ENCODE results near the gene CCL27. TPM values are rescaled to one million over a fixed set of nuclear protein-coding genes. Genes with fewer than 3 reads are reported as not detected.
A peak's percentile ranks its signal among the peaks of the same experiment; 100 is the strongest.

The CCL27 gene
- total and polyA plus RNA-seq, 10 of the 15 experiments (the other 5 are each of a cell fraction or from before 2014, with no cell fraction given), result 0.45 TPM; not detected in 9

DNA sequence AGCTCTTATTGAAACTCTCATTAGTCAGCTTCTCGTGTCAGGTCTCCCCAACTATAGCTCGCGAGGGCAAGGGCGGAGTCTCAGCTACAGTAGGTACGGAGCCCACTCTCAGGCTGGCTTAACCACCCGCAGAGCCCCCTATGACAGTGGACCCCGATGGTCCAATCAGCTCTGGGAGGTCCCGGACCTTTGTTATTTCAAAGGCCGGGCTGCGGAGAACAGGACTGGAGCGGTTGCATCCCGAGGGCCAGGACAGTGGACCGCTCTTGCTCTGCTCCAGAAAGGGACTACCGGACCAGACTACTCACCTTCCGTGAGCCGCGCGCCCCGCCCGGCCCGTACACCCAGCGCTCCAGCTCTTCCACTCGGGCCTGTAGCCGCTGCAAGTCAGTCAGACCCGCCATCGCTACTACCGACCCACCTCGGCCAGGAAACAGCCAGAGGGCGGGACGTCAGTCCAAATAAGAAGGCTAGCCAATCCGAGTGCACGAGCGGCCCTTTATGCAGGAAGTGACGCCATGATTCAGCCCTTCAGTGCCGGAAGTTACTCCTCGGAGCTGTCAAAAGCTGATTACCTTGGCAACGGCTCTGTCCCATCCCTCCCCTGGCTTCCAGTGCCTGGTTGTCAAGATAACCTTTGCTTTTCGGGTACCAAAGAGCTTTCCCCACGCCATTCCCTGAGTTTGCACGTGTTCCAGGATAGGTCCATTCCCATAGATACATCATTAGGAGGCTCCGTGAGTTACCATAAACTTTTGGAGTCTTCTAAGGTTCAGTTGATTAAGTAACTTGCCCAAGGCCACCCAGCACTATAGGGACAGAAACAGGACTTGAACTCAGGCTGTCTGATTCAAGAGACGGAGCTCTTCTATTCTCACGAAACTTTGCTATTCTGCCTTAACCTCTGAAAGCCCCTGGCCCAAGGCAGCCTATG lies 42.1 kb downstream of the CCL27 start, which contains the start of gene DCTN3 (continued):
- TF ChIP-seq PRDM15 (CRISPR knock-in tag; IDR thresholded peaks at IDR 0.05), result no peak
- TF ChIP-seq SIX5 (IDR thresholded peaks at IDR 0.05; ENCODE audit: low read depth, low read length, severe bottlenecking), result no peak
- 0 out of 2 replicates have a peak, but pooled peaks have one; percentile 41 for TF ChIP-seq HDGF (IDR thresholded peaks at IDR 0.05)
- no peak for TF ChIP-seq MTA2 (IDR thresholded peaks at IDR 0.05; ENCODE audit: low read depth)
- no peak for TF ChIP-seq ZNF384 (IDR thresholded peaks at IDR 0.05; ENCODE audit: borderline replicate concordance, low read depth, low read length)
- TF ChIP-seq MYC (IDR thresholded peaks at IDR 0.05; ENCODE audit: insufficient read depth, insufficient read length, insufficient replicate concordance, low read length, severe bottlenecking), result no peak
- peak; percentile 50; the same call in 1 of the 2 replicates for TF ChIP-seq NKRF (conservative IDR thresholded peaks at IDR 0.05)
- no peak for TF ChIP-seq ASH2L (IDR thresholded peaks at IDR 0.05; ENCODE audit: borderline replicate concordance, low read depth)
- TF ChIP-seq SUPT20H (IDR thresholded peaks at IDR 0.05; ENCODE audit: borderline replicate concordance, control insufficient read depth, low read depth, low read length), result no peak
- peak; percentile 93 for TF ChIP-seq BMI1 (IDR thresholded peaks at IDR 0.05; ENCODE audit: borderline replicate concordance)
- TF ChIP-seq, protein P1, sequence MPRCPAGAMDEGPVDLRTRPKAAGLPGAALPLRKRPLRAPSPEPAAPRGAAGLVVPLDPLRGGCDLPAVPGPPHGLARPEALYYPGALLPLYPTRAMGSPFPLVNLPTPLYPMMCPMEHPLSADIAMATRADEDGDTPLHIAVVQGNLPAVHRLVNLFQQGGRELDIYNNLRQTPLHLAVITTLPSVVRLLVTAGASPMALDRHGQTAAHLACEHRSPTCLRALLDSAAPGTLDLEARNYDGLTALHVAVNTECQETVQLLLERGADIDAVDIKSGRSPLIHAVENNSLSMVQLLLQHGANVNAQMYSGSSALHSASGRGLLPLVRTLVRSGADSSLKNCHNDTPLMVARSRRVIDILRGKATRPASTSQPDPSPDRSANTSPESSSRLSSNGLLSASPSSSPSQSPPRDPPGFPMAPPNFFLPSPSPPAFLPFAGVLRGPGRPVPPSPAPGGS (IDR thresholded peaks at IDR 0.05; ENCODE audit: borderline replicate concordance, insufficient read depth, low read depth, low read length, poor library complexity, severe bottlenecking), result no peak
- TF ChIP-seq, protein P2, sequence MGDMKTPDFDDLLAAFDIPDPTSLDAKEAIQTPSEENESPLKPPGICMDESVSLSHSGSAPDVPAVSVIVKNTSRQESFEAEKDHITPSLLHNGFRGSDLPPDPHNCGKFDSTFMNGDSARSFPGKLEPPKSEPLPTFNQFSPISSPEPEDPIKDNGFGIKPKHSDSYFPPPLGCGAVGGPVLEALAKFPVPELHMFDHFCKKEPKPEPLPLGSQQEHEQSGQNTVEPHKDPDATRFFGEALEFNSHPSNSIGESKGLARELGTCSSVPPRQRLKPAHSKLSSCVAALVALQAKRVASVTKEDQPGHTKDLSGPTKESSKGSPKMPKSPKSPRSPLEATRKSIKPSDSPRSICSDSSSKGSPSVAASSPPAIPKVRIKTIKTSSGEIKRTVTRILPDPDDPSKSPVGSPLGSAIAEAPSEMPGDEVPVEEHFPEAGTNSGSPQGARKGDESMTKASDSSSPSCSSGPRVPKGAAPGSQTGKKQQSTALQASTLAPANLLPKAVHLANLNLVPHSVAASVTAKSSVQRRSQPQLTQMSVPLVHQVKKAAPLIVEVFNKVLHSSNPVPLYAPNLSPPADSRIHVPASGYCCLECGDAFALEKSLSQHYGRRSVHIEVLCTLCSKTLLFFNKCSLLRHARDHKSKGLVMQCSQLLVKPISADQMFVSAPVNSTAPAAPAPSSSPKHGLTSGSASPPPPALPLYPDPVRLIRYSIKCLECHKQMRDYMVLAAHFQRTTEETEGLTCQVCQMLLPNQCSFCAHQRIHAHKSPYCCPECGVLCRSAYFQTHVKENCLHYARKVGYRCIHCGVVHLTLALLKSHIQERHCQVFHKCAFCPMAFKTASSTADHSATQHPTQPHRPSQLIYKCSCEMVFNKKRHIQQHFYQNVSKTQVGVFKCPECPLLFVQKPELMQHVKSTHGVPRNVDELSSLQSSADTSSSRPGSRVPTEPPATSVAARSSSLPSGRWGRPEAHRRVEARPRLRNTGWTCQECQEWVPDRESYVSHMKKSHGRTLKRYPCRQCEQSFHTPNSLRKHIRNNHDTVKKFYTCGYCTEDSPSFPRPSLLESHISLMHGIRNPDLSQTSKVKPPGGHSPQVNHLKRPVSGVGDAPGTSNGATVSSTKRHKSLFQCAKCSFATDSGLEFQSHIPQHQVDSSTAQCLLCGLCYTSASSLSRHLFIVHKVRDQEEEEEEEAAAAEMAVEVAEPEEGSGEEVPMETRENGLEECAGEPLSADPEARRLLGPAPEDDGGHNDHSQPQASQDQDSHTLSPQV (IDR thresholded peaks at IDR 0.05), result no peak
- TF ChIP-seq FOXM1 (IDR thresholded peaks at IDR 0.05; ENCODE audit: low read depth, low read length), result no peak
- TF ChIP-seq CREM (IDR thresholded peaks at IDR 0.05; ENCODE audit: low read depth), result peak; percentile 93
- TF ChIP-seq RUNX3 (IDR thresholded peaks at IDR 0.05; ENCODE audit: low read length), result no peak
